Muscle of leg (tissue), 11 donors: ENCODE data around the gene CDO1. TPM values are rescaled to one million over a fixed set of nuclear protein-coding genes. Genes with fewer than 3 reads are reported as not detected.
"Not testable (repeated sequence)": the region's sequence is repeated elsewhere in the genome, so short reads cannot be mapped to it uniquely, and the experiment has no call there.

Experiments
- DNase-seq: peaks from one replicate; pipeline ENCODE4 v3.0.0; 2013
- H3K27ac ChIP-seq: one replicate; pipeline ENCODE4 v1.5.1; 2013; ENCODE audit warnings: mild to moderate bottlenecking, low read length, control low read depth
- H3K27me3 ChIP-seq: one replicate; pipeline ENCODE4 v1.6.1; 2013; ENCODE audit warnings: low read length; ENCODE audit not compliant: control insufficient read depth, insufficient read depth
- H3K36me3 ChIP-seq: one replicate; pipeline ENCODE4 v1.6.1; 2013; ENCODE audit warnings: low read length; ENCODE audit not compliant: control insufficient read depth, insufficient read depth
- H3K4me1 ChIP-seq: one replicate; pipeline ENCODE4 v1.6.1; 2013; ENCODE audit warnings: low read length; ENCODE audit not compliant: control insufficient read depth, insufficient read depth
- H3K4me3 ChIP-seq: one replicate; pipeline ENCODE4 v1.5.1; 2013; ENCODE audit warnings: low read length, control low read depth
- H3K9me3 ChIP-seq: replicated peaks from 2 replicates; pipeline ENCODE4 v1.6.1; 2013; ENCODE audit warnings: low read depth, low read length; ENCODE audit not compliant: control insufficient read depth
- WGBS: methylation state at CpG from one replicate; pipeline ENCODE4 v1.1.5; 2013; ENCODE audit warnings: missing lambda C conversion rate; ENCODE audit not compliant: insufficient coverage; 5-methylcytosine and 5-hydroxymethylcytosine counted together
- polyA plus RNA-seq, 8 donors: library from polyadenylated mRNA; unstranded; fragments of 120-200 nt; gene quantifications; one replicate each; pipeline versions ENCODE4 v1.2.1 to v1.2.3, GENCODE V29; 2013; ENCODE audit warnings: inconsistent platforms in 1 of 8, low replicate concordance in 1 of 8; ENCODE audit not compliant: insufficient read length in 8 of 8, insufficient read depth in 1 of 8
- total RNA-seq: library from RNA; stranded (reverse); fragments of 120-200 nt; gene quantifications from one replicate; pipeline ENCODE4 v1.2.4, GENCODE V29; 2013

Gene CDO1
- total and polyA plus RNA-seq, 9 donors = 17.4 to 27.1 (median 22.8) TPM

- Histone ChIP-seq H3K9me3 (no peaks in the 10 kb centered on the region), H3K36me3 (peaks cover 21% of the 10 kb centered on the region), H3K27ac (no peak overlapping the region), H3K4me1 (peaks cover 7% of the 10 kb centered on the region), H3K27me3 (no peaks in the 10 kb centered on the region), H3K4me3 (no peak overlapping the region)
- 84% methylated on average over 4 of the region's 4 CpGs for WGBS
- no peak for DNase-seq
These were observed 19.0 kb upstream of the CDO1 start for GRCh38 chr5:115835481-115835880.

DNA sequence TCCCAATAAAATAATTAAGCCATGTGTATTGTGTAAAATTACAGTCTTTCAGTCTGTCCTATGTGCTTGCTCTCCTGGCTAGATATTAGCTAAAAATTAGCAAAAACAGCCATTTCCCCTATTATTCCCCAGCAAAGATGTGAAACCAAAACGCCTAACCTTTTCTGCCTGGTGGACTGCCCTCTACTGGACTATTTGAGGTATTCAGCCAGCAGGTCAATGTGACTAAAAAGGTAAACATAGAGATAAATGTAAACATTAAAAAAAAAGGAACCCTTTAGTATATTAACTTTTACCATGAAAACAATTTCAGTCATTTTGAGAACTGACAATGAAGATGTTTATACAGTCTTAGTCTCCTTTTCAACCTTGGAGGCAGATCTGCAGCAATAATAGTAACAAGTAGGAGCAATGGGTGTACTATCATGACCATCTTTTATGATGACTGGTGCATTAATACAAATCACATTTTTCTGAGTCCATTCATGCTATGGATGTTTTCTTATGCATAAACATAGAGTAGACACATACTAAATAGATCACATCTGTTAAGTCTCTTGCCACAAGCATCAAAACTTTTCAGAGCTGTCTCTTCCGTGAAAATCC, 14.8 kb upstream of the CDO1 start:
- peak; percentile 62 for DNase-seq
- H3K36me3 ChIP-seq = peaks cover 14% of the 10 kb centered on the region
- H3K27ac ChIP-seq = no peak overlapping the region
- H3K4me3 ChIP-seq = no peak overlapping the region
- no peaks in the 10 kb centered on the region for H3K27me3 ChIP-seq
- no peaks in the 10 kb centered on the region for H3K4me1 ChIP-seq
- no CpG with 5 or more reads among the region's 2 CpGs for WGBS
- peaks cover 1% of the 10 kb centered on the region for H3K9me3 ChIP-seq

GRCh38 chr5:115829913-115830312, 13.5 kb upstream of the CDO1 start:
- peaks cover 3% of the 10 kb centered on the region for H3K9me3 ChIP-seq
- no peaks in the 10 kb centered on the region for H3K4me1 ChIP-seq
- H3K36me3 ChIP-seq = peaks cover 8% of the 10 kb centered on the region
- no peak for DNase-seq
- H3K27me3 ChIP-seq = no peaks in the 10 kb centered on the region
- no peak overlapping the region for H3K4me3 ChIP-seq
- 67% methylated on average over 1 of the region's 5 CpGs for WGBS
- H3K27ac ChIP-seq = no peak overlapping the region

DNA sequence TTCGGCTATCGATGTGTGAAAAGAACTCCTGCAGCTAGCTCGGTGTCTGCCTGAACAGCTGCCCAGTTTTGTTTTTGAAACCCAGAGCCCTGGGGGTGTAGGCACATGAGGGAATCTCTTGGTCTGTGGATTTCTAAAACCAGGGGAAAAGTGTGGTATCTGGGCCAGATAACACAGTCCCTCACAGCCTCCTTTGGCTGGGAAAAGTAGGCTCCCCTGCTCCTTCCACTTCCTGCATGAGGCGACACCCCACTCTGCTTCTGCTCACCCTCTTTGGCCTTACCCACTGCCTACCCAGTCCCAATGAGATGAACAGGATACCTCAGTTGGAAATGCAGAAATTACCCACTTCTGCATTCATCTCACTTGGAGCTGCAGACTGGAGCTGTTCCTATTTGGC, 9.5 kb upstream of the CDO1 start:
- peaks cover 3% of the 10 kb centered on the region for H3K9me3 ChIP-seq
- H3K27ac ChIP-seq = no peak overlapping the region
- H3K27me3 ChIP-seq = no peaks in the 10 kb centered on the region
- WGBS = 91% methylated on average over 1 of the region's 4 CpGs
- H3K36me3 ChIP-seq = peaks cover 5% of the 10 kb centered on the region
- H3K4me3 ChIP-seq = no peak overlapping the region
- DNase-seq = no peak
- no peaks in the 10 kb centered on the region for H3K4me1 ChIP-seq

GRCh38 chr5:115824983-115825382, 8.5 kb upstream of the CDO1 start:
- H3K4me1 ChIP-seq, H3K4me3 ChIP-seq, H3K36me3 ChIP-seq, DNase-seq, H3K27ac ChIP-seq, H3K9me3 ChIP-seq, H3K27me3 ChIP-seq: not testable (repeated sequence)
- no CpG with 5 or more reads among the region's 1 CpG for WGBS

DNA sequence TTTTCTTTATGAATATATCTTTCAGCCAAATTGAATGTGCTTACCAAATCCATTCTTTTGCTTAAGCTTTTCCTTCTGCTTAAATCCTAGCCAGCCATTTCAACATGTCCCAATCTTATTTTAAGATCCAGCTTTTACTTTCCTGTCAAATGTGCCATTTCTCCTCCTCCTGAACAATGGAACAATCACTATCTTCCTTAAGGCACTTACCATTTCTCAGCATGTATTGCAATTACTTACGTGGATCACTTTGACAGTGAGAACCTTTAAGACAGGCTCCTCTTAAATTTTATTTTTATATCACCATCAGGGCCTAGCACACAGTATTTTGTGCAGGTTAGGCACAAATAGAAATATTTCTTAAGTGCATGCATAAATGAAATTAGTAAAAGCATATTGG, 4.4 kb upstream of the CDO1 start:
- Histone ChIP-seq H3K27me3 (peaks cover 9% of the 10 kb centered on the region), H3K9me3 (peaks cover under 1% of the 10 kb centered on the region), H3K36me3 (no peaks in the 10 kb centered on the region), H3K4me1 (no peaks in the 10 kb centered on the region), H3K4me3 (no peak overlapping the region), H3K27ac (no peak overlapping the region)
- WGBS = no CpG with 5 or more reads among the region's 1 CpG
- DNase-seq = no peak

GRCh38 chr5:115818821-115819220, 2.4 kb upstream of the CDO1 start:
- no peaks in the 10 kb centered on the region for H3K36me3 ChIP-seq
- peaks cover 17% of the 10 kb centered on the region for H3K27me3 ChIP-seq
- no peaks in the 10 kb centered on the region for H3K9me3 ChIP-seq
- H3K4me1 ChIP-seq = peaks cover 7% of the 10 kb centered on the region
- no peak overlapping the region for H3K4me3 ChIP-seq
- DNase-seq = no peak
- WGBS = 88% methylated on average over 15 of the region's 18 CpGs
- no peak overlapping the region for H3K27ac ChIP-seq

- no peak for DNase-seq
- H3K36me3 ChIP-seq = no peaks in the 10 kb centered on the region
- H3K4me3 ChIP-seq = no peak overlapping the region
- H3K27ac ChIP-seq = peak overlapping the region; percentile 96
- no peaks in the 10 kb centered on the region for H3K9me3 ChIP-seq
- no CpG with 5 or more reads among the region's 7 CpGs for WGBS
- H3K27me3 ChIP-seq = peaks cover 17% of the 10 kb centered on the region
- peaks cover 8% of the 10 kb centered on the region for H3K4me1 ChIP-seq
These were observed 927 bp upstream of the CDO1 start for GRCh38 chr5:115817386-115817785.

GRCh38 chr5:115815693-115816225, 700 bp downstream of the CDO1 start:
- DNase-seq = no peak
- Histone ChIP-seq H3K27me3 (peaks cover 17% of the 10 kb centered on the region), H3K4me3 (peak overlapping the region; percentile 73), H3K9me3 (no peaks in the 10 kb centered on the region), H3K4me1 (peaks cover 8% of the 10 kb centered on the region), H3K27ac (peak overlapping the region; percentile 96), H3K36me3 (no peaks in the 10 kb centered on the region)
- WGBS = under 1% methylated on average over 47 of the region's 48 CpGs

DNA sequence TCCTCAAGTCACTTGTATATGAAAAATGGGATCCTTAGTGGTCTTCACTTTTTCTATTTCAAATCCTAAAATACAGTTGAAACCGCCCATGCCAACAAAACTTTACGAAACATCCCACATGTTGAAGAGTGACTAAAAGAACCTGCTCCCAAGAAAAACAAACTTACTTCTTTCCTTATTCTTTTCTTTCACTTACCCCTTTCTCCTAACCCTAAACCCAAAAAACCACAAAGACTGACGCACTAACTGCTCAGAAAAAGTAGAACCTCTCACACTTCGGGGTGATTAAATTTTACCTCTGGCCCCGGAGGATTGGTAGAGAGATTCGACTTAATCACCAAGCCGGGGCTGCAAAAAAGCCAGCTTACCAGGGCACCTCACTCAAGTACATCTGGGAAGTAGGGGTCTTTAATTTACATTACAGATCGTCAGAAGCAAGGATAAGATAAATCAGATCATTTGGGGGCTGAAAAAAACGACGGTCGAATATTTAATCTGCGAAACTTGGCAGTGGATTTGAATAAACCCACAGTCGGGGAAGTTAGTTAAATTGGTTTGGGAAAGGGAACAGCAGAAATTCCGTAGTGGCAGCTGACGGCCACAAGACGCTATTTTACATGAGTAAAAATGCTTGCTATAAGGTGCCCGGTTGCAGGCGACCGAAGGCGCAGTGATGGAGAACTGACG, 1.3 kb downstream of the CDO1 start:
- Histone ChIP-seq H3K4me3 (peak overlapping the region; percentile 73), H3K27ac (no peak overlapping the region), H3K27me3 (peaks cover 17% of the 10 kb centered on the region), H3K36me3 (no peaks in the 10 kb centered on the region), H3K9me3 (no peaks in the 10 kb centered on the region), H3K4me1 (peaks cover 8% of the 10 kb centered on the region)
- 23% methylated on average over 7 of the region's 21 CpGs for WGBS
- DNase-seq = peak; percentile 39
